Gastrocnemius medialis (tissue), 4 donors: Measurements from ENCODE around the gene MYO1D. TPM values are rescaled to one million over a fixed set of nuclear protein-coding genes. Genes with fewer than 3 reads are reported as not detected.

Experiments used
- ATAC-seq, 2 donors: fragments of 150-250 bp; one replicate each; pipeline ENCODE4 v1.9.1; 2016
- DNase-seq, 2 donors: peaks; one replicate each; pipeline ENCODE4 v3.0.0-alpha.2; 2019
- H3K27ac ChIP-seq, 4 donors: fragments of 200-600 bp; sonication (generic); 1 replicate in 1 of 4; 2 replicates in 3 of 4; pipeline ENCODE4 v1.5.1; 2016 to 2018; ENCODE audit warnings: mild to moderate bottlenecking in 2 of 4, moderate library complexity in 1 of 4
- H3K27me3 ChIP-seq, 3 donors: fragments of 200-600 bp; sonication (generic) in 2 of 3; 1 replicate in 1 of 3; 2 replicates in 2 of 3; pipeline versions ENCODE4 v1.5.1 to v1.6.0; 2016 to 2019; ENCODE audit warnings: mild to moderate bottlenecking in 1 of 3, moderate library complexity in 1 of 3
- H3K36me3 ChIP-seq, 2 donors: fragments of 200-600 bp; sonication (generic) in 1 of 2; one replicate each; pipeline ENCODE4 v1.5.1; 2017 to 2018
- H3K4me1 ChIP-seq, 2 donors: fragments of 200-600 bp; sonication (generic) in 1 of 2; one replicate each; pipeline ENCODE4 v1.5.1; 2016 to 2017; ENCODE audit warnings: mild to moderate bottlenecking in 2 of 2
- H3K4me3 ChIP-seq, 4 donors: fragments of 200-600 bp; sonication (generic) in 3 of 4; 1 replicate in 1 of 4; 2 replicates in 3 of 4; pipeline ENCODE4 v1.5.1; 2016 to 2019; ENCODE audit warnings: mild to moderate bottlenecking in 2 of 4
- H3K9me3 ChIP-seq, 3 donors: fragments of 200-600 bp; sonication (generic) in 2 of 3; 1 replicate in 1 of 3; 2 replicates in 2 of 3; pipeline ENCODE4 v1.5.1; 2016 to 2019
- CTCF ChIP-seq, 5 experiments: fragments of 450-650 bp in 3 of 5; fragments of 200-600 bp in 2 of 5; sonication (generic) in 2 of 5; IDR thresholded peaks in 4 of 5; conservative IDR thresholded peaks in 1 of 5; 1 replicate in 4 of 5; 2 replicates in 1 of 5; pipeline ENCODE4 v1.5.1; 2016 to 2019; ENCODE audit warnings: antibody characterized with exemption in 5 of 5, mild to moderate bottlenecking in 3 of 5, moderate library complexity in 3 of 5
- POLR2A ChIP-seq, 2 donors: fragments of 450-650 bp; IDR thresholded peaks; one replicate each; pipeline ENCODE4 v1.6.1; 2017; ENCODE audit warnings: antibody characterized with exemption in 2 of 2, mild to moderate bottlenecking in 2 of 2, moderate library complexity in 2 of 2
- in situ Hi-C, 4 donors: fragments of 200-750 bp; cut with MboI; loops; one replicate each; pipeline versions ENCODE4 v1.15.0 to v1.8.0; 2017; ENCODE audit warnings: low sequenced_read_pairs in 4 of 4
- intact Hi-C: fragments of 100-400 bp; cut with DNase I; formaldehyde crosslinking; loops from one replicate; pipeline ENCODE4 v1.15.1; 2023; ENCODE audit warnings: low total_unique reads
- total RNA-seq, 4 donors: library from RNA; depleted of rRNA; stranded (reverse); fragments of >200 nt; gene quantifications; one replicate each; pipeline versions ENCODE4 v1.1.0 to v1.2.3, GENCODE V29; 2016

Gene MYO1D
- total RNA-seq, 4 donors from 2014 or later, result 5.8 to 20.1 (median 7.8) TPM

DNA sequence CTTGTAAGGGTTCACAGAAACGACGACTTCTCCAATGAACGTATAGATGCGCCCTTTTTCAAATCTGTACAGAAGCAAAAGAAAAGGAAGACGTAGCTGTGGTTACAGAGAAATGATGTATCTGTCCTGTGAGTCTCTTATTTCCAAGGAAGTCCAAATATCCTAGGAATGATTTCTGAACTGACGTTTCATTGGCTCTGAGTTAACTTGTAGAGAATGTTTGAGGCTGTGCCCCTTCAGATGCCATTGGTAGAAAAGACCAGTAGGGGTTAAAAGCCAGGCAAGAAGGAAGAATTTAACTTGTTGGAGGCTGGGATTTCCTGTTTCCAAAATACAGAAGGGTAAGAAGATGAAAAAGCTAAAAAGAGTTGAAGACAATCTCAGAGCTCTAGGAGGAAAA lies 96.2 kb downstream of the MYO1D start:
- H3K36me3 ChIP-seq, result no peaks in the 10 kb centered on the region
- in situ Hi-C loops (loop anchor here (5.0 to 10.0 kb wide), 4 partner anchors 94 to 134 kb away; partner anchors contain the start of gene MYO1D (in 1 of the 4)), intact Hi-C loops (loop anchor here (5.0 to 10.0 kb wide), 2 partner anchors 134 to 972 kb away; no protein-coding TSS in a partner anchor)
- no peak for DNase-seq
- H3K27me3 ChIP-seq, result no peaks in the 10 kb centered on the region
- H3K4me1 ChIP-seq, result no peaks in the 10 kb centered on the region
- ATAC-seq, result no peak
- no peak for TF ChIP-seq CTCF (IDR thresholded peaks at IDR 0.05 in 4 of 5, conservative IDR thresholded peaks at IDR 0.05 in 1 of 5)
- no peak overlapping the region for H3K4me3 ChIP-seq
- H3K27ac ChIP-seq, result no peak overlapping the region
- no peaks in the 10 kb centered on the region for H3K9me3 ChIP-seq

GRCh38 chr17:32777922-32778321 lies 99.0 kb downstream of the MYO1D start:
- no peaks in the 10 kb centered on the region for H3K4me1 ChIP-seq
- H3K9me3 ChIP-seq, result no peaks in the 10 kb centered on the region
- DNase-seq (no peak), ATAC-seq (no peak)
- no peak overlapping the region for H3K4me3 ChIP-seq
- in situ Hi-C loops, result no loop called here
- H3K27ac ChIP-seq, result no peak overlapping the region
- no peaks in the 10 kb centered on the region for H3K27me3 ChIP-seq
- intact Hi-C loops, result no loop called here
- no peaks in the 10 kb centered on the region for H3K36me3 ChIP-seq
- no peak for TF ChIP-seq POLR2A (IDR thresholded peaks at IDR 0.05)

DNA sequence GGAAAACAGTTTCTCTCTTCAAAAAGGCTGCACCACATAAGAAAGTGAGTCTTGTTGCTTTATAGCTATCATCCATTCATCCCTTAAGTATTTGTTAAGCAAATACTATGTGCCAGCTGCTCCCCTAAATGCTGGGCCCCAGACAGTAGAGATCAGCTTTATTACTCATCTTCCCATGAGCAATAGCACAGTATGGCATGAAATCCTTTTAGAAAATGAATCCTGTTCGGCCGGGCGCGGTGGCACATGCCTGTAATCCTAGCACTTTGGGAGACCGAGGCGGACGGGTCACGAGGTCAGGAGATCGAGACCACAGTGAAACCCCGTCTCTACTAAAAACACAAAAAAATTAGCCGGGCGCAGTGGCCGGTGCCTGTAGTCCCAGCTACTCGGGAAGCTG lies 99.5 kb downstream of the MYO1D start:
- ATAC-seq (no peak), DNase-seq (no peak)
- TF ChIP-seq POLR2A (IDR thresholded peaks at IDR 0.05), result no peak
- TF ChIP-seq CTCF (IDR thresholded peaks at IDR 0.05 in 4 of 5, conservative IDR thresholded peaks at IDR 0.05 in 1 of 5), result no peak
- in situ Hi-C loops, result no loop called here
- Histone ChIP-seq H3K4me3 (no peak overlapping the region), H3K27ac (no peak overlapping the region), H3K4me1 (no peaks in the 10 kb centered on the region), H3K27me3 (no peaks in the 10 kb centered on the region), H3K36me3 (no peaks in the 10 kb centered on the region), H3K9me3 (no peaks in the 10 kb centered on the region)
- intact Hi-C loops, result no loop called here

GRCh38 chr17:32774695-32775084 lies 102.2 kb downstream of the MYO1D start:
- Histone ChIP-seq H3K9me3 (no peaks in the 10 kb centered on the region), H3K27ac (no peak overlapping the region), H3K36me3 (no peaks in the 10 kb centered on the region), H3K4me3 (no peak overlapping the region), H3K4me1 (no peaks in the 10 kb centered on the region), H3K27me3 (no peaks in the 10 kb centered on the region)
- DNase-seq (no peak), ATAC-seq (no peak)
- TF ChIP-seq POLR2A (IDR thresholded peaks at IDR 0.05) (no peak), CTCF (IDR thresholded peaks at IDR 0.05 in 4 of 5, conservative IDR thresholded peaks at IDR 0.05 in 1 of 5) (no peak)
- intact Hi-C loops, result no loop called here
- in situ Hi-C loops, result loop anchor here in 1 of 4 donors (25.0 kb wide), 1 partner anchor 312 kb away; no protein-coding TSS in a partner anchor

DNA sequence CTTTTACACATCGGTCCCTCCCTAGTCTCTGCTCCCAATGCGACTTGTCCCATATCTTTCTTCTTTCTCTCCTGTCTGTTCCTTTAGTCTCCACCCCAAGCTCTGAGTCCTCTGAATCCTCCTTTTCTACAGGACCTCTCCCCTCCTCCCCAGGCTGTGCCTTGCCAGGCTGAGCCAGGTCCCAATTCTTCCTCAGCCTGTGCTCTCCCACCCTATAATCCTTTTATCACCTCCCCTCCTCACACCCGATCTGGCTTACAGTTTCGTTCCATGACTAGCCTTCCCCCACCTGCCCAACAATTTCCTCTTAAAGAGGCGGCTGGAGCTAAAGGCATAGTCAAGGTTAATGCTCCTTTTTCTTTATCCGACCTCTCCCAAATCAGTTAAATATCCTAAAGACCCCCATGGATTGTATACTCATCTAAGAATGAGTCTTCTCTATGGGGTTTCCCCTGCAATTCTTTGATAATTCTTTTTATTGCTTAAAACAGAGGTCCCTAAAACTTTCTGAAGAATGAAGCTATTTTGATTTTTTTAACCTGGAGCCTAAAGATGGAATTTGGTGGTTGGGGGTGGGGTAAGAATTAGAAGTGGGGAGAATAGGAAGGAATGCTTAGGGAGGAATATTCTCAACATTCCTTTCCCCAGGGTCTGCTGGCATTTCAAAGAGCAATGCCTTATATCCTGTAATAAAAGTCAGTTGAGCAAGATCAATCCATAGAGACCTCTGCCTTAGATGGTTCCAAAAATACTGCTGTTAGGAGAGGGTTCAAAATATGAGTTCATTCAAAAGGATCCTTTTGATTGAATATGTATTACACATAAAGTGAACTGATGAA lies 102.8 kb downstream of the MYO1D start:
- H3K9me3 ChIP-seq, result no peaks in the 10 kb centered on the region
- no peak overlapping the region for H3K4me3 ChIP-seq
- no peaks in the 10 kb centered on the region for H3K27me3 ChIP-seq
- TF ChIP-seq POLR2A (IDR thresholded peaks at IDR 0.05), result no peak
- no peak for TF ChIP-seq CTCF (IDR thresholded peaks at IDR 0.05 in 4 of 5, conservative IDR thresholded peaks at IDR 0.05 in 1 of 5)
- DNase-seq, result no peak
- H3K4me1 ChIP-seq, result no peaks in the 10 kb centered on the region
- H3K36me3 ChIP-seq, result no peaks in the 10 kb centered on the region
- ATAC-seq, result no peak
- H3K27ac ChIP-seq, result no peak overlapping the region
- intact Hi-C loops, result no loop called here
- in situ Hi-C loops, result loop anchor here in 1 of 4 donors (25.0 kb wide), 1 partner anchor 312 kb away; no protein-coding TSS in a partner anchor
